Rectal smooth muscle tissue (tissue), 1 donor: ENCODE data around the gene TMEM200A.

ENCODE experiments used
- H3K27ac ChIP-seq: one replicate; pipeline ENCODE4 v1.7.0; 2013; ENCODE audit warnings: low read depth, low read length, inconsistent platforms
- H3K27me3 ChIP-seq: one replicate; pipeline ENCODE4 v1.7.0; 2013; ENCODE audit warnings: low read length; ENCODE audit not compliant: control insufficient read depth, insufficient read depth
- H3K36me3 ChIP-seq: one replicate; pipeline ENCODE4 v1.7.0; 2013; ENCODE audit warnings: low read length; ENCODE audit not compliant: control insufficient read depth, insufficient read depth
- H3K4me1 ChIP-seq: one replicate; pipeline ENCODE4 v1.7.0; 2013; ENCODE audit warnings: low read length; ENCODE audit not compliant: control insufficient read depth, insufficient read depth
- H3K4me3 ChIP-seq: one replicate; pipeline ENCODE4 v1.7.0; 2013; ENCODE audit warnings: low read length
- H3K9ac ChIP-seq: one replicate; pipeline ENCODE4 v1.7.0; 2013; ENCODE audit warnings: low read length

The TMEM200A gene

DNA sequence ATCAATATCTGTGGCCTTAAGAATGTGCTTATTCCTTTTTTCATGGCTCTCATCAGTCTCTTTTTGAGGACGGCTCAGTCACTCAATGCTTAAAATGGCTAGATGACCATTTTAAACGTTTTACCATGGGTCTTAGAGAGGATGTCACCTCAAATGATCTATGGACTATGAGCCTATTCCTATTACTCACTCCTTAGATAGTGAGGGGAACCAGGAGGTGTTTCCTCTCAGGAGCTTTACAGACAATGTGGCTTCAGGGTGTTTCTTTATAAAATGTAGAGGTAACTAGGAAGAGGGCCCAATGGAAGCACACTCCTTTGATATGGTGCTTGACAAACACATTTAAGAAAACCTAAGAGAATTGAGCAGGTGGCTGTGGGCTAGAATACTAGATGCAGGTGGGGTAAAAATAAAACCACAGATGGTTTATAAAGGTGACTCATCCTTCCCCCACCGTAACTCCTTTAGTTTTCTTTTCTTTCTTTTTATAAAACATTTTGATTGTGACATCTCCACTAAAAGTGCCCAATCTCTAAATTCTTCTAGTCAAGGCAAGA is 1.5 kb upstream of the TMEM200A start:
- Histone ChIP-seq H3K27ac (no peak overlapping the region), H3K27me3 (peaks cover 7% of the 10 kb centered on the region), H3K4me1 (peaks cover 3% of the 10 kb centered on the region), H3K36me3 (no peaks in the 10 kb centered on the region), H3K9ac (no peak overlapping the region), H3K4me3 (no peak overlapping the region)

DNA sequence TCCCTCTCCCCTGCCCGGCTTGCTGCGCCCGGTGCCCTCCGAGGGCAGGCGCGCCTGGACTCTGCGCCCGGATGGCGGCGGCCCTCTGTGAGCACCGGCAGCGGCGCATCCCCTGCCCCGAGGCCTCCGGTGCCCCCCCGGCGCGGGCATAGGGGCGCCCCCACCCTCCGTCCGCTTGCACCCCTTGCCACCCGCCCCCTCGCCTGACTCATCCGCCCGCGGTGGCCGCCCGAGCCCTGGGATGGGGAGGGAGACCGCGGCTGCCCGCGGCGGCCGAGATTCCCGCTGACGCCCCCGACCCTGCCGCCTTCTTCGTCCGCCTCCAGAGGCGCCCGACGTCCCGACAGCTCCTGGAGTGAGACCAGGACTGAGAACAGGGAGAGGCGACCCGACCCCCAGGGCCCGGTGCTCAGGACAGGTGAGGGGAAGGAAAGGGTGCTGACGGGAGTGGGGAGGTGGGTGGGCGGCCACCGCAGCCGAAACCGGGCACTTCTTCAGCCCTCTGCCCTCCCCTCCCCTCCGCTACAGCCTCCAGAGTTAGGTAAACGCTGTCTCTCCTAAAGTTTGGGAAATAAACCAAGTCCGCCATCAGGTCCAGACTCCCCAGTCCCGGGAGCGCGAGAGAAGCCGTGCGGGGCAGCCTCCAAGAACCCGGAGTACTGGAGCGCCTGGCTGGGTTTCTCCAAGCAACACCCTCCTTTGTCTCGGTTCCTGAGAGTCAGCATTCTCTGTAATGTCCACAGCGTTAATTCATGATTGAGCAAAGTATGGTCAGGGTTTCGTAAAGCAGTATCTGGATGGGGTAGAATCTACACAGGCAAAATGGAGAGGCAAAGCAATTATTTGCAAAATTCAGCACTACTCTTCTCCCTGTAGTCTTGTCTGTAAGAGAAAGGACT is 539 bp downstream of the TMEM200A start:
- no peak overlapping the region for H3K9ac ChIP-seq
- H3K27ac ChIP-seq: no peak overlapping the region
- no peaks in the 10 kb centered on the region for H3K36me3 ChIP-seq
- H3K27me3 ChIP-seq: peaks cover 7% of the 10 kb centered on the region
- peak overlapping the region; percentile 70 for H3K4me3 ChIP-seq
- H3K4me1 ChIP-seq: peaks cover 3% of the 10 kb centered on the region

DNA sequence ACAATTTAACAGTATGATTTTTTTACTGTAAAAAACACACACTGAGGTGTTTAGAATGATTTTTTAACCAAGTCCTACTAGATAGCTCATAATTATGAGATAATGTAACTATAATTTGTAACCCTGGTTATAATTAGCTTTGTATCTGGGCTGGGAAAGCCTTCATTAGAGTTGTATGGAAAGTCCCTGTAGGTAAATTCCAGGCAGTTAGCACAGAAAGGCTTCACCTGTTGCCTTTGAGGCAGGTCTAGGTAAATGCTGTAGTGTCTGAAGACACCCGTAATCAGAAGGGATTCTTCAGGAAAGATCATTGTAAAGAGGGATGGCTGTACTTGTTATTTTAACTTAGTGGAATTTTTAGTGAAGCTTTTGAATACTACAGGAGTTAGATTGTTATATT is 1.9 kb downstream of the TMEM200A start:
- H3K4me1 ChIP-seq: peaks cover 3% of the 10 kb centered on the region
- H3K27me3 ChIP-seq: peaks cover 7% of the 10 kb centered on the region
- no peak overlapping the region for H3K4me3 ChIP-seq
- no peak overlapping the region for H3K27ac ChIP-seq
- H3K36me3 ChIP-seq: no peaks in the 10 kb centered on the region
- no peak overlapping the region for H3K9ac ChIP-seq

DNA sequence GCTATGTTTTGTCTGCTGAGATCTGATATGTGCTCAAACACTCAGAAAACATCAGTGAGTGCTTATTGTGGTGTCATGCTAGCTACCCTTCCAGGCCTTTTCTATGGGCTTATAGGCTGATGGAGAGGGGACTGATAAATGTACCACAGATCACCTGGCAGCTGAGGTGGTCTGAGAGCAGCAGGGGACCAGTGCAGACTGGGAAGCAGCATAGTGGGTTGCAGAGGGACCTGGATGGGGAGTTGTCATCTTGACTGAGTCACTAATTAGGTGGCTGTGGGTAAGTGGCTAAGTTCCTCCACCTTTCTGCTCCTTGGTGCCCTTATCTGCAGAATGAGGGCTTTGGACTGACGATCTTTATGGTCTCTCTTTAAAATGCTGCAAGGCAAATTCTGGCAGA is 2.8 kb downstream of the TMEM200A start:
- no peak overlapping the region for H3K27ac ChIP-seq
- H3K4me1 ChIP-seq: peaks cover 3% of the 10 kb centered on the region
- H3K36me3 ChIP-seq: no peaks in the 10 kb centered on the region
- H3K4me3 ChIP-seq: no peak overlapping the region
- no peak overlapping the region for H3K9ac ChIP-seq
- H3K27me3 ChIP-seq: peaks cover 7% of the 10 kb centered on the region

DNA sequence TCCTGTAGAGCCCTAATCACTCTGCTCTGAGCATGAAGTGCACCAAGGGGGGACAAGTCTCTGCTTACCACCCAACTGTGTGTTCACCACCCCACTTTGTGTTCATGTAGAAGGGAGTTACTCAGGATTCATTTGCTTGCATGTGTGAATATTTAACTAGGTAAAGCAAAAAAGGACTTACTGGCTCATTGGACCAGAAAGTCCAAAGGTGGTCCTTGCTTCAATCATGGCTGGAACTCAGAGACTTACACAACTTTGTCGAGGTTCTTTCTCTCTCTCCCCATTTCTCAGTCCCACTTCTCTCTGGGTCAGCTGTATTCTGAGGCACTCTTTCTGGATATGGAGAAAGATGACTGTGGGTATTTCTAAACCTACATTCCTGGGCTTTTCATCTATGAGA is 4.0 kb downstream of the TMEM200A start:
- Histone ChIP-seq H3K9ac (no peak overlapping the region), H3K27ac (no peak overlapping the region), H3K4me1 (peaks cover 3% of the 10 kb centered on the region)

DNA sequence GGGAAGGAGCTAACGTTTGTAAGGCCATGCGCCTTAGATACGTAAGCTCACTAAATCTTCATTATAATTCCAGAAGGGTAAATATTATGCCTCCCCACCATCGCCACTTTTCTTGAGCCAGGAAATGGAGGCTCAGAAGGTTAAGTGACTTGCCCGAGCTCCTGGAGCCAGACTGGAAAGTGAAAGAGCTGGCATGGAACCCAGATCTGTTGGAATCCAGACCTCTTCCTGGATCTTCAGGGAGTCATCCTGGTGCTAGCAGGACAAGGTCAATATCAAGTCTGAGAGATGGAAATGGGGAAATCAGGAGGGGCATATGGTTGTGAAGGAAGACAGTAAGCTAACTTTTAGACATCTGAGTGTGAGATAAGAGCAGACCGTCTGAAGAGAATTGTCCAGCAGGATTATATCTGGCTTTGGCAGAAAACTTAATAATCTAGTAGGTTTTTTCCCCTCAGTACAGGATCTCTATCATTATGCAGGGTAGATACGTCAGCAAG is 6.2 kb downstream of the TMEM200A start:
- H3K9ac ChIP-seq: no peak overlapping the region
- H3K27me3 ChIP-seq: no peaks in the 10 kb centered on the region
- H3K4me3 ChIP-seq: no peak overlapping the region
- no peaks in the 10 kb centered on the region for H3K36me3 ChIP-seq
- no peak overlapping the region for H3K27ac ChIP-seq
- H3K4me1 ChIP-seq: no peaks in the 10 kb centered on the region

More for the DNA sequence above, 4.0 kb downstream of the TMEM200A start:
- Histone ChIP-seq H3K4me3 (no peak overlapping the region), H3K36me3 (no peaks in the 10 kb centered on the region), H3K27me3 (peaks cover 7% of the 10 kb centered on the region)

DNA sequence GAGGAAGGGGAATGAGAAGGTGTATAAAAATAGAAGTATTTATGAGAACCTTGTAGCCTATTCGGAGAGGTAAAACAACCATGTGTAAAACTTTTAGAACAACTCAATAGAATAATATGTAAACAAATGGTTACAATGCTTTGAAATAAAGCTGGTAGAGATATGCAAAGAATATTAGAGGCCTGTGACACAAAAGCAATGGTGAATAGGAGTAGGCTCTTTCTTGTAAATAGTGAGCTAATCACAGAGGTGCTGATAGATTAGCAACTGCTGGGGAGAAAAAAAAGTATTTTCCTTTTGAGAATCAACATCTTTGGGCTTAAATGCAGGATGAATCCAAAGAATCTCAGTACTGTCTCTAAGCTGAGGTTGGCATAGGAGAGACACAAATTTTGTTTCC is 7.0 kb downstream of the TMEM200A start:
- no peaks in the 10 kb centered on the region for H3K4me1 ChIP-seq
- H3K9ac ChIP-seq: no peak overlapping the region
- no peaks in the 10 kb centered on the region for H3K36me3 ChIP-seq
- H3K27ac ChIP-seq: no peak overlapping the region
- no peaks in the 10 kb centered on the region for H3K27me3 ChIP-seq
- H3K4me3 ChIP-seq: no peak overlapping the region

DNA sequence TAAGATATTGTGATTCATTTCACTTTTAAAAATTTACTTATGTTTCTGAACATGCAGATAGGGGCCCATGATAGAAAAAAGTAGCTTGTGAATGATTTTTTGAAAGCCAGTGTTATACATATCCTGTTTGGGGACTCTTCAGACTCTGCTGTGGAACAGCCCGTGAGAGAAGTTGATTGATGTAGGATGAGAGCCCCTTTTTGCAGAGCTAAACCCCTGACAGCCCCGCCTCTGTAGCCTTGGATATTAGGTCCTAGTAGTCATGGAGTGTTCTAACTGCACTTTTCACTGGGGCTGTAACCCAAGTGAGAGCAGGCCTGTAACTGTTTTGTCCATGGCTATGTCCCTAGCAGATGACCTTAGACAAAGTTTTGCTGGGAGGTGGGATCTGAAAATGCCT is 8.2 kb downstream of the TMEM200A start:
- no peaks in the 10 kb centered on the region for H3K4me1 ChIP-seq
- no peak overlapping the region for H3K9ac ChIP-seq
- no peaks in the 10 kb centered on the region for H3K27me3 ChIP-seq
- no peak overlapping the region for H3K4me3 ChIP-seq
- H3K27ac ChIP-seq: no peak overlapping the region
- H3K36me3 ChIP-seq: no peaks in the 10 kb centered on the region

DNA sequence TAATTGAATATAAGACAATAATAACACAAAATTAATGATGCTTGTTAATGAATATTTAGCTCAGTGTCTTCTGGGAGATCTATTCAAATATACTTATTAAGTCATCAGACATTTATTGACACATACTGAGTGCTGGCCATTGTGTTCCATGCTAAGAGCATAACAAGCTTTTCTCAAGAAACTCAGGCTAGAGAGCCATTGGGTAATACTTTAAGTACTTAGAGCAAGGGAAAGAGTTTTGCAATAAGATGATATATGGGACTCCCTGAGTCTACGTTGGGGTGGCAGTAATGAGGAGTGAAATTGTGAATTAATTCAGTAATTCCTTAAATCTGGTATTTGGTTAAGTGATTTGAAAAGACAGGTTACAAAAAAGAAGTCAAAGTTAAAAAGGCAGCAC is 11.1 kb downstream of the TMEM200A start:
- Histone ChIP-seq H3K27me3 (no peaks in the 10 kb centered on the region), H3K4me1 (no peaks in the 10 kb centered on the region), H3K9ac (no peak overlapping the region), H3K4me3 (no peak overlapping the region), H3K27ac (no peak overlapping the region), H3K36me3 (no peaks in the 10 kb centered on the region)

DNA sequence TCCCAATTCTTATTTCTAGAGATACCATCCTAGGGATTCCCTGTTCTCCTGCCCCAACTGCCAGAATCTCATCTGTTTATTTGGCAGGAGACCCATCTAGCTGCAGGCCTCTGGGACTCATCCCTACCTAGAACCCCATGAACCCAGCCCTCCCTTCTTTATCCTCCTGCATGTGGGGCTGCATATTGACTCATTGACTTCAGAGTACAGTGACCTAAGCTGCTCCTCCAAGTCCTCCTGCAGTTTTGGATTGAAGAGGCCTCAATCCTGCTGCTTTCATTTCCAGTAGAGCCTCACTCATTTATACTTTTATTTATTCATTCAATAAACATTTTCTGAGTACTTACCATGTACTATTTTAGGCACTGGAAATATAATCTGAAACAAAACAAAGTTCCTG is 11.6 kb downstream of the TMEM200A start:
- Histone ChIP-seq H3K4me1 (no peaks in the 10 kb centered on the region), H3K36me3 (no peaks in the 10 kb centered on the region), H3K27ac (no peak overlapping the region), H3K27me3 (no peaks in the 10 kb centered on the region), H3K9ac (no peak overlapping the region), H3K4me3 (no peak overlapping the region)

DNA sequence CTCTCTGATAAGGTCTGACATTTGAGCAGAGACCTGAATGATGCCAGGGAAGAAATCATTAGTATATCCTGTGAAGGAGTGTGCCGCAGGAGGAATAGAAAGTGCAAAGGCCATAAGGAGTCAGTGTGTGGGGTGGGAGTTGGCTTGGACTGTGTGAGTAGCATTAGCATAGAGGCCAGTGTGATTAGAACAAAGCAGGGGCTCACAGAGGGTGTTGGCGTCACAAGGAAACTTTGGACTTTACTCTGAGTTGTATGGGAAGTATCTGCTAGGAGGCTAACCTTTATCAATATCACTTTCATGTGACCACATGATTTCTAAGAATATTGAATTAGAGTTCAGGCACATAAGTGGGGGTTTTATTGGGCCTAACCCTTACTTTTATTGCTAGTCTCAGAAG is 12.1 kb downstream of the TMEM200A start:
- Histone ChIP-seq H3K36me3 (no peaks in the 10 kb centered on the region), H3K9ac (no peak overlapping the region), H3K4me3 (no peak overlapping the region), H3K27me3 (no peaks in the 10 kb centered on the region), H3K27ac (no peak overlapping the region), H3K4me1 (no peaks in the 10 kb centered on the region)

DNA sequence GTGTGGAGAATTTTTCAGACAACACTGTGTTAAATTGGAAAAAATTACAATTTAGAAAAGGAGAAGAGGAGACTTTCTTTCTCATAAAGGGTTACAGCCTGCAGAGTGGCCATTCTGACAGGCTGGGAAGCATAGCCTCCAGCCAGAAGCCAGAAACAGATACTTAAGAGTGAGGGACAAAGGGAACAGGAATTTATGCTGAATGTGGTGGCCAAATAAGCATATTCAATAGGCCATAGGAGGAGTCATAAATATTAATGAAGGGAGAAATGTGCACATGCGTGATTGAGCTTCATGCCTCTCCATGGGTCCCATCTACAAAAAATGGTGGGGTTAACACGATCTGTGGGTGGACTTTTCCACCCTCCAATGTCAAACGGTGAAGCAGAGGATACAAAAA is 13.4 kb downstream of the TMEM200A start:
- no peak overlapping the region for H3K9ac ChIP-seq
- H3K27me3 ChIP-seq: no peaks in the 10 kb centered on the region
- H3K36me3 ChIP-seq: no peaks in the 10 kb centered on the region
- H3K4me3 ChIP-seq: no peak overlapping the region
- H3K27ac ChIP-seq: no peak overlapping the region
- no peaks in the 10 kb centered on the region for H3K4me1 ChIP-seq

DNA sequence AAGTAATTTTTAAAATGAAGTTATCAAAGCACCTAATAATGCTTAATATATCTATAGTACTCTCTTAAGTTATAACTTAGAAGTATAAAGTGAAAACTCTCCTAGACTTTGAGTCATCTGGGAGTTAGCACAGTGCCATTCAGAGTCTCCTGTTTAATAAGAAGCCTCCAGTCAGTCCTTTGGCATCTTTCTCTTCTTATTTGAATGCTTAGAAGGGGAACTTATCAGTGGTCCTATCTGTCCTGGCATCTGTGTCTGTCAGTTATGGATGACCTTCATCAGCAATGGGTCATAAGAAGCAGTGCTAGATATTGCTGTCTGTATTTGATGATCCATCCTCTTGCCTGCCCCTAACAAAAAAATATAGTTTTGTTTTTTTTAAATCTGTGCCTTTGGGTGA is 15.2 kb downstream of the TMEM200A start:
- Histone ChIP-seq H3K27me3 (no peaks in the 10 kb centered on the region), H3K9ac (no peak overlapping the region), H3K4me1 (no peaks in the 10 kb centered on the region), H3K27ac (no peak overlapping the region), H3K36me3 (no peaks in the 10 kb centered on the region), H3K4me3 (no peak overlapping the region)
